Neural cell (in vitro differentiated cells): ENCODE results near the gene SDF4. TPM values are rescaled to one million over a fixed set of nuclear protein-coding genes. Genes with fewer than 3 reads are reported as not detected.

Experiments used
- H2AFZ ChIP-seq: fragments of 200-600, 300-800 bp; sonication (generic), shearing (Covaris generic); 2 replicates; pipeline ENCODE4 v1.6.0; 2014; ENCODE audit warnings: low read depth, mild to moderate bottlenecking, antibody characterized with exemption, low read length, moderate library complexity
- H3F3A ChIP-seq: fragments of 200-600 bp; shearing (Covaris generic); 2 replicates; pipeline ENCODE4 v1.6.1; 2016; ENCODE audit warnings: mild to moderate bottlenecking, moderate library complexity, mixed read lengths, antibody characterized with exemption, low read length; ENCODE audit not compliant: insufficient read depth, poor library complexity, severe bottlenecking
- H3K27ac ChIP-seq: fragments of 200-600, 300-800 bp; sonication (generic), shearing (Covaris generic); 2 replicates; pipeline ENCODE4 v1.5.1; 2014; ENCODE audit warnings: mild to moderate bottlenecking, low read length, moderate library complexity
- H3K27me3 ChIP-seq: fragments of 300-800, 200-600 bp; sonication (generic), shearing (Covaris generic); 2 replicates; pipeline ENCODE4 v1.6.0; 2014; ENCODE audit warnings: mild to moderate bottlenecking, low read depth, low read length, moderate library complexity; ENCODE audit not compliant: insufficient read depth
- H3K36me3 ChIP-seq: fragments of 300-800, 200-600 bp; sonication (generic), shearing (Covaris generic); 2 replicates; pipeline ENCODE4 v1.5.1; 2014; ENCODE audit warnings: mild to moderate bottlenecking, antibody characterized with exemption, low read length, moderate library complexity; ENCODE audit not compliant: insufficient read depth
- H3K4me2 ChIP-seq: fragments of 300-800, 200-600 bp; sonication (generic), shearing (Covaris generic); 2 replicates; pipeline ENCODE4 v1.6.0; 2014; ENCODE audit warnings: mild to moderate bottlenecking, low read length
- H3K4me3 ChIP-seq: fragments of 300-800, 200-600 bp; sonication (generic), shearing (Covaris generic); 2 replicates; pipeline ENCODE4 v1.5.1; 2014; ENCODE audit warnings: mild to moderate bottlenecking, low read length, moderate library complexity
- H3K79me2 ChIP-seq: fragments of 200-600 bp; shearing (Covaris generic); replicated peaks from 2 replicates; pipeline ENCODE4 v1.6.0; 2014; ENCODE audit warnings: mild to moderate bottlenecking, low read length, moderate library complexity; ENCODE audit not compliant: insufficient read depth
- H3K9ac ChIP-seq: fragments of 300-800, 200-600 bp; sonication (generic), shearing (Covaris generic); 2 replicates; pipeline ENCODE4 v1.6.1; 2016; ENCODE audit warnings: mild to moderate bottlenecking, low read length, mixed read lengths
- H3K9me2 ChIP-seq: fragments of 200-600 bp; shearing (Covaris generic); 2 replicates; pipeline ENCODE4 v1.6.1; 2016; ENCODE audit warnings: mild to moderate bottlenecking, low read length, mixed read lengths; ENCODE audit not compliant: insufficient read depth
- H3K9me3 ChIP-seq: fragments of 200-600, 300-800 bp; sonication (generic), shearing (Covaris generic); 2 replicates; pipeline ENCODE4 v1.6.1; 2016; ENCODE audit warnings: mild to moderate bottlenecking, mixed run types, low read length, moderate library complexity, mixed read lengths
- H4K20me1 ChIP-seq: fragments of 200-600 bp; shearing (Covaris generic); 2 replicates; pipeline ENCODE4 v1.6.1; 2016; ENCODE audit warnings: mild to moderate bottlenecking, mixed run types; ENCODE audit not compliant: insufficient read depth
- CTCF ChIP-seq: fragments of 450-650 bp; IDR thresholded peaks from 2 replicates; pipeline ENCODE4 v1.5.1; 2014; ENCODE audit warnings: antibody characterized with exemption, mild to moderate bottlenecking, moderate library complexity; ENCODE audit not compliant: poor library complexity, severe bottlenecking
- EP300 ChIP-seq: fragments of 450-650 bp; conservative IDR thresholded peaks from 2 replicates; pipeline ENCODE4 v1.6.1; 2014; ENCODE audit warnings: antibody characterized with exemption, mild to moderate bottlenecking, moderate library complexity; ENCODE audit not compliant: poor library complexity, severe bottlenecking
- EZH2 ChIP-seq: fragments of 200-600, 300-800 bp; shearing (Covaris generic), sonication (generic); IDR thresholded peaks from 2 replicates; pipeline ENCODE4 v1.6.1; 2014; ENCODE audit warnings: antibody characterized with exemption, low read length, borderline replicate concordance, mild to moderate bottlenecking; ENCODE audit not compliant: insufficient read depth, poor library complexity, severe bottlenecking
- MXI1 ChIP-seq: fragments of 450-650 bp; conservative IDR thresholded peaks from 2 replicates; pipeline ENCODE4 v1.6.1; 2014; ENCODE audit warnings: antibody characterized with exemption, mild to moderate bottlenecking; ENCODE audit not compliant: poor library complexity, severe bottlenecking
- POLR2AphosphoS5 ChIP-seq: IDR thresholded peaks from 2 replicates; pipeline ENCODE4 v1.6.1; 2012
- RAD21 ChIP-seq: fragments of 450-650 bp; conservative IDR thresholded peaks from 2 replicates; pipeline ENCODE4 v1.6.1; 2014; ENCODE audit warnings: antibody characterized with exemption, mild to moderate bottlenecking, moderate library complexity
- REST ChIP-seq: IDR thresholded peaks from 2 replicates; pipeline ENCODE4 v1.6.1; 2012; ENCODE audit warnings: borderline replicate concordance
- SMC3 ChIP-seq: fragments of 450-650 bp; conservative IDR thresholded peaks from 2 replicates; pipeline ENCODE4 v1.6.1; 2014; ENCODE audit warnings: antibody characterized with exemption, mild to moderate bottlenecking, moderate library complexity; ENCODE audit not compliant: poor library complexity
- TAF1 ChIP-seq: IDR thresholded peaks from 2 replicates; pipeline ENCODE4 v1.6.1; 2012; ENCODE audit warnings: low read depth
- polyA plus RNA-seq: library from polyadenylated mRNA; depleted of rRNA; stranded (reverse); fragments of >200 nt; gene quantifications from 2 replicates; pipeline ENCODE4 v1.2.3, GENCODE V29; 2014

SDF4 gene
- polyA plus RNA-seq, 1 donor from 2014 or later, result 91.2 TPM

- no peaks in the 10 kb centered on the region for H3K9me3 ChIP-seq
- H3K36me3 ChIP-seq, result no peaks in the 10 kb centered on the region
- TF ChIP-seq EP300 (no peak), SMC3 (no peak), CTCF (no peak), REST (no peak), EZH2 (no peak), POLR2AphosphoS5 (no peak), MXI1 (no peak)
- no peaks in the 10 kb centered on the region for H3K27me3 ChIP-seq
- no peaks in the 10 kb centered on the region for H3F3A ChIP-seq
- H3K4me3 ChIP-seq, result no peak overlapping the region
- H3K9ac ChIP-seq, result no peak overlapping the region
- H4K20me1 ChIP-seq, result no peaks in the 10 kb centered on the region
- no peaks in the 10 kb centered on the region for H3K9me2 ChIP-seq
- H2AFZ ChIP-seq, result no peak overlapping the region
- no peaks in the 10 kb centered on the region for H3K79me2 ChIP-seq
- H3K4me2 ChIP-seq, result no peak overlapping the region
- H3K27ac ChIP-seq, result no peak overlapping the region
Measured at GRCh38 chr1:1173061-1173792, 58.6 kb downstream of the SDF4 start.

- H3K36me3 ChIP-seq, result no peaks in the 10 kb centered on the region
- H3K27me3 ChIP-seq, result no peaks in the 10 kb centered on the region
- H3K79me2 ChIP-seq, result no peaks in the 10 kb centered on the region
- no peaks in the 10 kb centered on the region for H3K9me3 ChIP-seq
- no peak overlapping the region for H2AFZ ChIP-seq
- H3K4me2 ChIP-seq, result no peak overlapping the region
- TF ChIP-seq CTCF (no peak), TAF1 (no peak), SMC3 (no peak), EZH2 (no peak), MXI1 (no peak), RAD21 (no peak), EP300 (no peak), POLR2AphosphoS5 (no peak), REST (no peak)
- no peaks in the 10 kb centered on the region for H4K20me1 ChIP-seq
- no peaks in the 10 kb centered on the region for H3F3A ChIP-seq
- H3K27ac ChIP-seq, result no peak overlapping the region
- no peak overlapping the region for H3K9ac ChIP-seq
- no peak overlapping the region for H3K4me3 ChIP-seq
- H3K9me2 ChIP-seq, result no peaks in the 10 kb centered on the region
Measured at GRCh38 chr1:1171546-1172340, 60.1 kb downstream of the SDF4 start.
